ENCODE measurements around the gene KCNS3. TPM values are rescaled to one million over a fixed set of nuclear protein-coding genes. Genes with fewer than 3 reads are reported as not detected.

Gene KCNS3
- total RNA-seq, 1 experiment from 2014 or later: 28.8 TPM

GRCh38 chr2:17849275-17849674 lies 29.2 kb upstream of the KCNS3 start:
- no peak for TF ChIP-seq CTCF (conservative IDR thresholded peaks at IDR 0.05)
- no peak for TF ChIP-seq EZH2 (IDR thresholded peaks at IDR 0.05; ENCODE audit: low read depth)

GRCh38 chr2:17850151-17850550 lies 28.3 kb upstream of the KCNS3 start:
- H3K4me2 ChIP-seq: no peak overlapping the region
- no peaks in the 10 kb centered on the region for H3K27me3 ChIP-seq (ENCODE audit: insufficient read depth, low read depth)
- no peak overlapping the region for H3K4me3 ChIP-seq
- H3K36me3 ChIP-seq (ENCODE audit: low read depth): no peaks in the 10 kb centered on the region
- no peaks in the 10 kb centered on the region; the same call in 1 of the 2 replicates for H3K9me3 ChIP-seq (ENCODE audit: insufficient read depth, low read depth)
- H3K79me2 ChIP-seq (ENCODE audit: low read depth): no peaks in the 10 kb centered on the region
- no peak for TF ChIP-seq EZH2 (IDR thresholded peaks at IDR 0.05; ENCODE audit: low read depth)
- TF ChIP-seq CTCF (conservative IDR thresholded peaks at IDR 0.05): no peak
- H4K20me1 ChIP-seq (ENCODE audit: insufficient read depth): no peaks in the 10 kb centered on the region
- no peak overlapping the region for H2AFZ ChIP-seq
- no TSS peak for BruUV-seq (replicated peaks)
- intact Hi-C loops (cut with micrococcal nuclease; ENCODE audit: unreplicated experiment): loop anchor here (2.0 kb wide), 1 partner anchor 329 kb away; no protein-coding TSS in a partner anchor
- no peaks in the 10 kb centered on the region for H3F3A ChIP-seq (ENCODE audit: insufficient read depth, low read depth)
- ChIA-PET CTCF (no interaction called here), POLR2A (ENCODE audit: unreplicated experiment) (no interaction called here)
- DNase-seq: no peak
- H3K9me2 ChIP-seq (ENCODE audit: insufficient read depth): no peaks in the 10 kb centered on the region
- H3K27ac ChIP-seq: no peak overlapping the region
- no peaks in the 10 kb centered on the region for H3K4me1 ChIP-seq (replicated peaks; ENCODE audit: insufficient read depth)

More at GRCh38 chr2:17849275-17849674, 29.2 kb upstream of the KCNS3 start:
- no TSS peak for BruUV-seq (replicated peaks)
- H3K4me3 ChIP-seq: no peak overlapping the region
- no peaks in the 10 kb centered on the region for H3K27me3 ChIP-seq (ENCODE audit: insufficient read depth, low read depth)
- intact Hi-C loops (cut with micrococcal nuclease; ENCODE audit: unreplicated experiment): no loop called here
- H3K27ac ChIP-seq: no peak overlapping the region
- H3K9me3 ChIP-seq (ENCODE audit: insufficient read depth, low read depth): no peaks in the 10 kb centered on the region; the same call in 1 of the 2 replicates
- H3F3A ChIP-seq (ENCODE audit: insufficient read depth, low read depth): no peaks in the 10 kb centered on the region
- no peaks in the 10 kb centered on the region for H3K4me1 ChIP-seq (replicated peaks; ENCODE audit: insufficient read depth)
- no peak overlapping the region for H3K4me2 ChIP-seq
- H2AFZ ChIP-seq: no peak overlapping the region
- H4K20me1 ChIP-seq (ENCODE audit: insufficient read depth): no peaks in the 10 kb centered on the region
- no peaks in the 10 kb centered on the region for H3K79me2 ChIP-seq (ENCODE audit: low read depth)
- DNase-seq: no peak
- ChIA-PET POLR2A (ENCODE audit: unreplicated experiment) (no interaction called here), CTCF (no interaction called here)
- no peaks in the 10 kb centered on the region for H3K36me3 ChIP-seq (ENCODE audit: low read depth)
- no peaks in the 10 kb centered on the region for H3K9me2 ChIP-seq (ENCODE audit: insufficient read depth)

- H3K9me2 ChIP-seq (ENCODE audit: insufficient read depth): no peaks in the 10 kb centered on the region
- no peaks in the 10 kb centered on the region for H3F3A ChIP-seq (ENCODE audit: insufficient read depth, low read depth)
- H3K27me3 ChIP-seq (ENCODE audit: insufficient read depth, low read depth): no peaks in the 10 kb centered on the region
- peaks cover 1% of the 10 kb centered on the region; the same call in 1 of the 2 replicates for H3K4me1 ChIP-seq (replicated peaks; ENCODE audit: insufficient read depth)
- intact Hi-C loops (cut with micrococcal nuclease; ENCODE audit: unreplicated experiment): loop anchor here (1.0 to 2.0 kb wide), 4 partner anchors 265 to 526 kb away; no protein-coding TSS in a partner anchor
- no peaks in the 10 kb centered on the region for H3K36me3 ChIP-seq (ENCODE audit: low read depth)
- peak; percentile 55 to 60 for DNase-seq
- H3K27ac ChIP-seq: no peak overlapping the region
- no peaks in the 10 kb centered on the region for H4K20me1 ChIP-seq (ENCODE audit: insufficient read depth)
- BruUV-seq (replicated peaks): no TSS peak
- H3K4me2 ChIP-seq: 0 out of 2 replicates have a peak overlapping the region, but pooled peaks have one; percentile 0
- POLR2A ChIA-PET (ENCODE audit: unreplicated experiment): interaction anchor here (0.6 kb wide), 1 partner anchor 328 kb away, joined by 3 read pairs; no protein-coding TSS in a partner anchor
- CTCF ChIA-PET: interaction anchor here (0.5 to 1.0 kb wide), 3 partner anchors 265 to 1517 kb away, joined by 3 to 5 read pairs (median 3); no protein-coding TSS in a partner anchor
- H3K4me3 ChIP-seq: no peak overlapping the region
- H3K79me2 ChIP-seq (ENCODE audit: low read depth): no peaks in the 10 kb centered on the region
- no peaks in the 10 kb centered on the region for H3K9me3 ChIP-seq (ENCODE audit: insufficient read depth, low read depth)
- no peak overlapping the region for H2AFZ ChIP-seq
- TF ChIP-seq CTCF (conservative IDR thresholded peaks at IDR 0.05) (peak; percentile 99), EZH2 (IDR thresholded peaks at IDR 0.05; ENCODE audit: low read depth) (no peak)
Measured at GRCh38 chr2:17851731-17852585, 26.5 kb upstream of the KCNS3 start.

Data from PC-9 (cell line).